GM21526 (cell line): ENCODE results near the gene TMEM94.

Experiments used
- ATAC-seq: cut with Tn5 transposase; IDR thresholded peaks from one replicate; pipeline ENCODE4 v1.9.1; 2021; ENCODE audit warnings: moderate library complexity; ENCODE audit not compliant: unreplicated experiment, low FRiP score

Gene TMEM94

DNA sequence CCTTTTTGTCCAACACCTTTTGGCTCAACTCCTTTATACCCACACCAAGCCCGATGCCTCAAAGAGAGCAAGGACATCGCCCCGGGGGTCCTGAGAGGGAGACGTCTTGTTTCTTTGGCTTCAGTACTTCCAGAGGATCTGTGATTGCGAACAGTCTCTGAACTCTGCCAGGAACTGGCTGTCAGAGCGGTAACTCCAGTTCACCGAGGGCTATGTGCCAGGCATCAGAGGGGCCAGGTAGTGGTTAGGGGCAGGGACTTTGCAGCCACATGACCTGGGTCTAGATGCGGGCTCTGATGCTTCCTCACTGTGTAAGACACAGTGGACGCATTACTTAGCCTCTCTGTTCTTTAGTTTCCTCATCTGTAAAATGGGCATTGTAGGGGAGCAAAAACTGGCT, 90.7 kb downstream of the TMEM94 start:
- no peak for ATAC-seq

DNA sequence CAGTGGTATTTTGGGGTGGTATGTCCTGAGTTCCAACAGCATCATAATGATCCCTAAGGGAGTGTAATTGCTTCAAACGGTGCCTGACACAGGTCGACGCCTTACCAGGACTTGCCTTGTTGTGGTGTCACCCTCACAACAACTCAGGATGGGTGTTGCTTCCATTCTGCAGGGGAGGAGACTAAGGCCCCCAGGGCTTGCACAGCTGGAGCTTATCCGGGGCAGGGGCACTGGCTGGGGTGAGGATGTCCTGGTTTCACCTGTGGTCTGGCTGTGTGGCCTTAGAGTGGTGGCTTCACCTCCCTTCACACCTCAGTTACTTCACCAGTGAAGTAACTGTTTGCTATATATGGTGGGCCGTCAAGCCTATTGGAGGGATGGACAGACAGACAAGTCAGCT, 92.4 kb downstream of the TMEM94 start:
- ATAC-seq: no peak
